Heart left ventricle (tissue), 16 donors: ENCODE results near the gene TBC1D3B. TPM values are rescaled to one million over a fixed set of nuclear protein-coding genes. Genes with fewer than 3 reads are reported as not detected.
A peak's percentile ranks its signal among the peaks of the same experiment; 100 is the strongest.

Source experiments
- ATAC-seq, 4 donors: fragments of 200-7000 bp; cut with Tn5 transposase; one replicate each; pipeline ENCODE4 v1.9.1; 2020 to 2022; ENCODE audit warnings: moderate library complexity in 4 of 4, mild to moderate bottlenecking in 3 of 4, moderate number of reproducible peaks in 1 of 4
- DNase-seq, 5 donors: peaks; one replicate each; pipeline ENCODE4 v3.0.0-alpha.2; 2020
- H3K27ac ChIP-seq, 12 donors: fragments of 200-600 bp; sonication (generic) in 4 of 12; one replicate each; pipeline versions ENCODE4 v1.5.0 to v1.8.0; 2016 to 2022; ENCODE audit warnings: mild to moderate bottlenecking in 2 of 12
- H3K27me3 ChIP-seq, 9 donors: fragments of 200-600 bp; sonication (generic) in 2 of 9; one replicate each; pipeline versions ENCODE4 v1.5.1 to v1.8.0; 2016 to 2022; ENCODE audit warnings: mild to moderate bottlenecking in 3 of 9
- H3K36me3 ChIP-seq, 9 donors: fragments of 200-600 bp; sonication (generic) in 2 of 9; one replicate each; pipeline versions ENCODE4 v1.5.0 to v1.8.0; 2018 to 2022; ENCODE audit warnings: mild to moderate bottlenecking in 2 of 9
- H3K4me1 ChIP-seq, 12 donors: fragments of 200-600 bp; sonication (generic) in 4 of 12; one replicate each; pipeline versions ENCODE4 v1.5.0 to v1.8.0; 2016 to 2022; ENCODE audit warnings: mild to moderate bottlenecking in 3 of 12
- H3K4me3 ChIP-seq, 12 donors: fragments of 200-600 bp; sonication (generic) in 4 of 12; one replicate each; pipeline versions ENCODE4 v1.5.0 to v1.8.0; 2017 to 2022; ENCODE audit warnings: mild to moderate bottlenecking in 9 of 12, moderate library complexity in 4 of 12
- H3K9me3 ChIP-seq, 12 donors: fragments of 200-600 bp; sonication (generic) in 4 of 12; one replicate each; pipeline versions ENCODE4 v1.5.0 to v1.8.0; 2016 to 2022; ENCODE audit warnings: mild to moderate bottlenecking in 1 of 12
- POLR2A ChIP-seq, 2 donors: fragments of 450-650 bp; IDR thresholded peaks; one replicate each; pipeline ENCODE4 v1.6.1; 2017; ENCODE audit warnings: antibody characterized with exemption in 2 of 2, mild to moderate bottlenecking in 2 of 2, moderate library complexity in 2 of 2
- WGBS, 4 donors: extraction: QIAGEN DNeasy Blood & Tissue Kit in 2 of 4; methylation state at CpG; one replicate each; pipeline versions ENCODE4 v1.1.5 to v1.1.7; 2013 to 2018; 5-methylcytosine and 5-hydroxymethylcytosine counted together
- intact Hi-C, 10 donors: fragments of 100-400 bp; cut with DNase I; formaldehyde crosslinking; loops; one replicate each; pipeline versions ENCODE4 v1.11.1 to v1.14.2; 2022
- polyA plus RNA-seq, 2 donors: library from polyadenylated mRNA; stranded (reverse); fragments of 200-250 nt; gene quantifications; one replicate each; pipeline ENCODE4 v1.2.3, GENCODE V29; 2013
- total RNA-seq, 9 donors: library from RNA; depleted of rRNA in 2 of 9; stranded (reverse); fragments of >200 nt in 2 of 9; fragmentation: NEBNext Ultra II Directional in 3 of 9; extraction: Animal tissue kit (Norgen Biotek cat#: 25700) in 3 of 9; gene quantifications; one replicate each; pipeline versions ENCODE4 v1.1.0 to v1.2.4, GENCODE V29; 2016 to 2023
- TF ChIP-seq, protein P1 (sequence below), 12 donors: fragments of 200-600 bp; sonication (generic) in 4 of 12; IDR thresholded peaks; one replicate each; pipeline versions ENCODE4 v1.5.0 to v1.8.0; 2018 to 2022; ENCODE audit warnings: antibody characterized with exemption in 12 of 12, mild to moderate bottlenecking in 5 of 12
- donor health status: ischemic (EF 13 %, LVEDD 7.1; RV severe dilation, severe dysfunction).
- donor health status: healthy with polysubstance abuse.
- donor health status: DM: no; HTN: yes; CAD: no.
- donor health status: DM: no; HTN: no; CAD: no.
- donor health status: ischemic (EF 25% LVEDD 6.9; RV normal size, moderate dysfunction).
- donor health status: ischemic (EF 25% LVEDD 5.7; RV mildly dilated, moderate dysfunction).
- donor health status: healthy.
- donor health status: DM: yes; HTN: yes; CAD: no.
- donor health status: ischemic (EF 35%, LVEDD 5.7; RV mildly dilated, moderate dysfunction).
- donor health status: nonischemic (EF 11% LVEDD 7.7; RV severe dilation, severe dysfunction).
- donor health status: DM: yes; HTN: yes; CAD: no.
- donor health status: PGD.
- donor health status: ischemic (EF 29% LVEDD 5.4; RV normal size, mild dysfunction).
- donor health status: nonischemic (EF 23%, LVEDD 6.1; RV moderate dilation, normal function).

The TBC1D3B gene
- total and polyA plus RNA-seq, 11 donors = 0.62 to 3.3 (median 1.4) TPM; not detected in 1

DNA sequence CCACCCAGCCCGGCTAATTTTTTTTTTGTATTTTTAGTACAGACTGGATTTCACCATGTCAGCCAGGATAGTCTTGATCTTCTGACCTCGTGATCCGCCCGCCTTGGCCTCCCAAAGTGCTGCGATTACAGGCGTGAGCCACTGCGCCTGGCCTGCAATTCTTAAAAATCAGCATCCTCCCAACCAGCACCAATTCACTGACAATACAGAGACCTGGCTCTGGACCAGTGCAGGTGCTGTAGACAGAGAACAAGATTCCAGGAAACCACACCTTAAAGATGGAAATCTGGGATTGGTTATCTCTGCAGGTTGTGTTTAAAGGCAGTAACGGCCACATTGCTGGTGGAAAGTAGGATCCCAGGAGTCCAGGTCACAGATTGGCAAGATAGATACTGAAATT is 33.6 kb downstream of the TBC1D3B start:
- ATAC-seq = no peak
- Histone ChIP-seq H3K27ac (no peak overlapping the region), H3K9me3 (no peaks in the 10 kb centered on the region), H3K27me3 (peaks cover 0 to 2% (median 0%) of the 10 kb centered on the region in 9 donors), H3K4me3 (no peak overlapping the region), H3K36me3 (no peaks in the 10 kb centered on the region), H3K4me1 (no peaks in the 10 kb centered on the region)
- intact Hi-C loops = loop anchor here in 3 of 10 donors (10.0 kb wide), 4 partner anchors 68 to 342 kb away; partner anchors contain the start of gene ZNHIT3 (in 1 of the 3)
- 87 to 92% (median 89%) methylated on average over 8 of the region's 8 CpGs for WGBS, 4 donors
- TF ChIP-seq POLR2A (IDR thresholded peaks at IDR 0.05) = no peak
- TF ChIP-seq, protein P1, sequence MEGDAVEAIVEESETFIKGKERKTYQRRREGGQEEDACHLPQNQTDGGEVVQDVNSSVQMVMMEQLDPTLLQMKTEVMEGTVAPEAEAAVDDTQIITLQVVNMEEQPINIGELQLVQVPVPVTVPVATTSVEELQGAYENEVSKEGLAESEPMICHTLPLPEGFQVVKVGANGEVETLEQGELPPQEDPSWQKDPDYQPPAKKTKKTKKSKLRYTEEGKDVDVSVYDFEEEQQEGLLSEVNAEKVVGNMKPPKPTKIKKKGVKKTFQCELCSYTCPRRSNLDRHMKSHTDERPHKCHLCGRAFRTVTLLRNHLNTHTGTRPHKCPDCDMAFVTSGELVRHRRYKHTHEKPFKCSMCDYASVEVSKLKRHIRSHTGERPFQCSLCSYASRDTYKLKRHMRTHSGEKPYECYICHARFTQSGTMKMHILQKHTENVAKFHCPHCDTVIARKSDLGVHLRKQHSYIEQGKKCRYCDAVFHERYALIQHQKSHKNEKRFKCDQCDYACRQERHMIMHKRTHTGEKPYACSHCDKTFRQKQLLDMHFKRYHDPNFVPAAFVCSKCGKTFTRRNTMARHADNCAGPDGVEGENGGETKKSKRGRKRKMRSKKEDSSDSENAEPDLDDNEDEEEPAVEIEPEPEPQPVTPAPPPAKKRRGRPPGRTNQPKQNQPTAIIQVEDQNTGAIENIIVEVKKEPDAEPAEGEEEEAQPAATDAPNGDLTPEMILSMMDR (IDR thresholded peaks at IDR 0.05) = no peak
- no peak for DNase-seq

DNA sequence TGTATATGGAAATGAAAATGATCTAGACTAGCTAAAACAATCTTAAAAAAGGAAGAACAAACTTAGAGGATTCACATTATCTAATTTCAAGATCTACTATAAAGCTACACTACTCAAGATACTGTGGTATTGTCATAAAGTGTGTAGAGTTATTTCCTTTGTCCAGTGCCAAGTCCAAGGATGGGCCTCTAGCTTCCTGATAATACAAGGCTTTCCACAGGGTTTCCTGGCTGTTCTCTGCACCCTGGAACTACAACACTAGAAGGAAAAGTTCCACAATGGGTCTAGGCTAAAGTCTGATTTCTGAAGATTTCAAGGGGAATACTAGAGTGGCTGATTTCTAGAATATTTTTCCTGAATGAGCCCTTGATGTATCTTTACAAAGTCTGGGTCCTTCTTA is 34.2 kb downstream of the TBC1D3B start:
- H3K4me1 ChIP-seq = no peaks in the 10 kb centered on the region
- peaks cover 0 to 6% (median 0%) of the 10 kb centered on the region in 9 donors for H3K27me3 ChIP-seq
- no peaks in the 10 kb centered on the region for H3K9me3 ChIP-seq
- no peak overlapping the region for H3K27ac ChIP-seq
- ATAC-seq = peak in 1 of 4 donors; percentile 27
- no peak for DNase-seq
- TF ChIP-seq POLR2A (IDR thresholded peaks at IDR 0.05) = no peak
- TF ChIP-seq, protein P1 (IDR thresholded peaks at IDR 0.05) = no peak
- no peaks in the 10 kb centered on the region for H3K36me3 ChIP-seq
- intact Hi-C loops = loop anchor here in 3 of 10 donors (10.0 kb wide), 4 partner anchors 67 to 343 kb away; partner anchors contain the start of gene ZNHIT3 (in 1 of the 3)
- no peak overlapping the region for H3K4me3 ChIP-seq

DNA sequence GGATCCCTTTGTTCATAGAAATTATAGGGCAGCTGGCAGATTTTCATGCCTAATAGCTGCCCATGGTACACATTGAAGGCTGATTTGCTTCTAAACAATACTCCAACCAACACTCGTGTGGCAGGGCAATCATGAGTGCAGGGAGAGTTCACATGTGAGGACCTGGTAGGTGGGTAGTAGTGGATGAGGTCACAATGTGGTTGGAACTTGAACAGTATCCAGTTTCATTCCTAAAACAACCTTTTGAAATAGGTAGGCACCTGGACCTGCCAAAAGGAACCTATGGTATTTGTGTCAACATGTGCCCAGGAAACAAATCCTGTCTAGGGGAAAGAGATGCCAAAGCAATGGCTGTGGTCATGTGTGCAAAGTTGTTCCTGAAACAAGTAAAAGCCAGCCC is 40.0 kb downstream of the TBC1D3B start:
- Histone ChIP-seq H3K9me3 (no peaks in the 10 kb centered on the region), H3K4me1 (peaks cover 0 to 12% (median 0%) of the 10 kb centered on the region in 12 donors), H3K36me3 (no peaks in the 10 kb centered on the region), H3K4me3 (no peak overlapping the region), H3K27ac (no peak overlapping the region), H3K27me3 (peaks cover 0 to 31% (median 0%) of the 10 kb centered on the region in 9 donors)
- no peak for TF ChIP-seq POLR2A (IDR thresholded peaks at IDR 0.05)
- TF ChIP-seq, protein P1 (IDR thresholded peaks at IDR 0.05) = no peak
- intact Hi-C loops = no loop called here
- DNase-seq (no peak), ATAC-seq (no peak)
- 76 to 82% (median 81%) methylated on average over 1 of the region's 1 CpG for WGBS, 4 donors

DNA sequence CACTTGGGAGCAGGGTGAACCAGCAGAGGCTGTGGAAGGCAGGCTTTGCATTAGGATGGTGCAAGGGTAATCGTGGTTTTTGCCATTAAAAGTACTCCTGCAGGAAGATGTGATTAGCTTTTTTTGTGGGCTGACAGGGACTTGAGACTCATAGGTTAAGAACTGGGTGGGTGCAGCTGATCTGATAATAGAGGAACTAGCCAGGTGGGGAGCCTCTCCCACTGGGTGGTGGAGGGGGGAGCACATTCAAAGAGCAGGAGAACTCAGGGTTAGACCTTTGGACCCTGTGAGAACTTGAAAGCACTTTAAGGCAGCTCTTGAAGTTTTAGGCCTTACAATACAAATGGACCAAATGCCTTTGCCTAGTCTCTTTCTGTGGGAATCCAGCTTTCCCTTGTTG is 40.4 kb downstream of the TBC1D3B start:
- TF ChIP-seq, protein P1 (IDR thresholded peaks at IDR 0.05) = no peak
- no peak for TF ChIP-seq POLR2A (IDR thresholded peaks at IDR 0.05)
- Histone ChIP-seq H3K9me3 (no peaks in the 10 kb centered on the region), H3K4me1 (peaks cover 0 to 15% (median 0%) of the 10 kb centered on the region in 12 donors), H3K36me3 (no peaks in the 10 kb centered on the region), H3K4me3 (no peak overlapping the region), H3K27ac (no peak overlapping the region), H3K27me3 (peaks cover 0 to 31% (median 0%) of the 10 kb centered on the region in 9 donors)
- ATAC-seq (no peak), DNase-seq (no peak)
- intact Hi-C loops = no loop called here
- WGBS, 4 donors = 86 to 100% (median 89%) methylated on average over 1 of the region's 1 CpG
